ENCODE measurements around the gene HSH2D.

HSH2D gene

DNA sequence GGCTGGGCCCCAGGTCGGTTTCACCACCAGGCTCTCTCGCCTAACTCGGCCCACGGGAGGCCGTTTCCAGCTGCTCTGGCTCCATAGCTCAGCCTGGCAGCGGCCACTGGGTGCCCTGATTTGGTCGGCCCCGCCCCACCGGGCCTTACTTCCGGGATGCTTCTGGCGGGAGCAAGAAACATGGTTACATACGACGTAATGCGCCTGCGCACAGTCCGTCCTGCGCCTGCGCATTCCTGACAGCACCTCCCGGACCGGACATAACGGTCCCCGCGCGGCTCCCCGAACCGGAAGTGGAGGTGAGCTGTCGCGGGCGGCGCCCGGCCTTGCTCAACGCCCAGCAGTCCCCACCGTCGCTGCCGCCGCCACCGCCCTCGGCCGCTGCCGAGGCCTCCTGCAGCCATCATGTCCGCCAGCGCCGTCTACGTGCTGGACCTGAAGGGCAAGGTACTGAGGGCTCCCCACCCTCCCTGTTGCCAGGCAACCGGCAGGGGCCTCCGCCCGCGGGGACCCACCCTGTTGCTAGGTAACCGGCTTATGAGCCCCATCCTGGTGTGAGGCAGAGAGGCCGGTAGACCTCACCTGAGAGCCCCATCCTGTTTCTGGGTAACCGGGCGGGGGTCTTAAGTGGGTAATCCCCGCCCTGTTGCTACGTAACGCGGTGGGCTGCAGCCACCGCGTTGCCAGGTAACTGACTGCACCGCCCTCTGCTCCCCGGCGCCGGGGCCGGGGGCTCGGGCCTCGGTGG is 54.3 kb downstream of the HSH2D start, which contains the start of gene AP1M1:
Gene AP1M1, plus strand, starts transcription at position 290 of the 748 bp plus-strand sequence. Its CDS starts 116 bp downstream, at position 406.
- peak; percentile 99 for DNase-seq (ENCODE audit: low spot score)

DNA sequence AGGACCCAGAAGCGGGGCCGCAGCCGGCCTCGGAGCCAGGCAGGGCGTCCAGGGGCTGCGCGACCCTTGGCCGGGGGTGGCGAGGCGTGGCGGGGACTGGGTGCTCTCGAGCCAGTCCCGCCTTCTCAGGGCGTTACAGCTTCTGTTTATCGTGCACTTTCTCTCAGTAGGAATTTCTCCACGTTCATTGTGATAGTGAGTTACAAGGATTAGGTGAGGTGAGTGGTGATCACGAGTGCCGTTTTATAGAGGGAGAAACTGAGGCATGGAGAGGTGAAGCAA is 54.8 kb downstream of the HSH2D start:
- DNase-seq (ENCODE audit: low spot score), result no peak

DNA sequence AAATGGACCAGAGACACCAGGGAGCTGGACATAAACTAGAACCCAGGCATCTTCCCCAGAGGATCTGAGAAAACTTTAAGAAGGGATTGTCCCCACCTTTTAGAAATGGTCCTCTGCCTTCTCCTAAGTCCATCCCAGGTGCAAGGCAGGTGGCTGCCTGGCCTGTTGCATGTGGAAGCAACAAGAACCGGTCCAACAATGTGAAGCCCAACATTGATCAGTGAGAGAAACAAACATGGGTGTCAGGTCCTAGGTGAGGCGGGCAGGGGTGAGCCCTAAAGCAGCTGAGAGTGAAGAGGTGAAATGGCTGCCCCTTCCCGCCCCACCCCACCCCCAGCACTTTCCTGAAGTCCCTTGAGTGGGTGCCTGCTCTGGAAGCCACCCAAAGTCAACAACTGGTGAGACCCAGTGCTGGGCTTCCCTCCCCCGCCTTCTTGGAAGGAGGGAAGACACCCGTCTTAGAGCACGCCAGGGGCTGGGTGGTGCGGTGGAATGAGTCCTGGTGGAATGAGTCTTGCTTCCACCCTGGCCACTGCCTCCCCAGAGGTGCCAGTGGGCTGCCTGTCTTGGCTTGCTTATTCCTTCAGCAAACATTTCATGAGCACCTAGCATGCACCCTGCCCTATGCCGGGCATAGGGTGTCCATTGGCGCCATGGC is 55.9 kb downstream of the HSH2D start:
- no peak for DNase-seq (ENCODE audit: low spot score)

DNA sequence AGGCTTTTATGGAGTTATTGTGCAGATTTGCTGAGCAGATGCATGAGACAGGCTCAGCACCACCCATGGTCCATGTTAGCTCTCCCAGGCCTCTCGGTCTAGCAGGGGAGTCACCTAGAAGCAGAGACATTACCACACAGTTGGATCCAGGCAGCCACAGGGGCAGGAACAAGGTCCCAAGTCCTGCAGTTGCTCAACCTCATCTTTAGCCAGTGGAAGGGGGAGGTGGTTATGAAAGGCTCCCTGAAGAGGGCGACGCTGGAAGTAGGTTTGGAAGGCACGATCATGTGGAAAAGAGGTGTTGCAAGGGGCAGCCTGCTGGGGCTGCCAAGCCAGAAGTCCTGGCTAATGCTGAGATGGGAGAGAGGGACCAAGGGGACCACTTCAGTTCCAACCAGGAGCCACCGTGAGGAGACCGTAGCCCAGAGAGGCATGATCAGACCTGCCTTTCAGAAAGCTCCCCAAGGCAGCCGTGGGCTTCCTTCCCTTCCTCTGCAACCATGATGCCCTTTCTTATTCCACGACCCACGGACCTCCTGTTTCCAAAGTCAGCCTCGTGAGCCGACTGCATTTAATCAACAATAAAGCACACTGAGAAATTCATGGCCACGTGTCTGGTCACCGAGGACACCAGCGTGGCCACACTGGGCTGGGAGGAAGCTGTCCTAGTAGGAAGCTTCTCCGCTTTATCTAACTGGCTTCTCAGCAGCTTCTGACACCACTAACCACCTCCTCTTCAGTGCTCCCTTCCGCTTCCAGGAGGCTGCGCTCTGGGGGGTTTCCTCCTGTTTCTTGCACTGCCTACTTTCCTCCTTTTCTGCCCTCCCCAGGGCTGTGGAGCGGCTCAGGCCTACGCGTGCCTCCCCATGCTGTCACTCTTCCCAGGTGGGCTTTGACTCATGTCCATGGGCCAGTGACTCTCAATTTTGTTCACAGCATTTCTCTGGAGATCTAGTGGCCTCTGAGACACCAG is 56.8 kb downstream of the HSH2D start:
- DNase-seq (ENCODE audit: low spot score), result peak; percentile 34

DNA sequence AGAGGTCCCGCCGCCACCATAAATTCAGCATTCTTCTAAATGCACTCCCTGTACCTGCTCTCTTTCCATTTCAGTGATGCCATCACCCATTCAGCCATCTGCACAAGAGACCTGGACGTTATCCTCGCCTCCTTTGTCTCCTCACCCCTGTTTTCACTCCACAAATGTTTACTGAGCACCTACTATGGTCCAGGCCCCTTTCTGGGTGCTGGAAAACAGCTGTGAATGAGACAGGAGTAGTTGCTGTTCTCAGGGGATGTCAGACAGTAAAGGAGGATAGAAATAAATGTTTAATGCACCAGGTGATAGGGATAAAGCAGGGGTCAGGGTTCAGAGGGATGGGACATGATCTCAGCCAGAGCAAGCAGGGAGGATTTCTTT is 57.5 kb downstream of the HSH2D start:
- no peak for DNase-seq (ENCODE audit: low spot score)

DNA sequence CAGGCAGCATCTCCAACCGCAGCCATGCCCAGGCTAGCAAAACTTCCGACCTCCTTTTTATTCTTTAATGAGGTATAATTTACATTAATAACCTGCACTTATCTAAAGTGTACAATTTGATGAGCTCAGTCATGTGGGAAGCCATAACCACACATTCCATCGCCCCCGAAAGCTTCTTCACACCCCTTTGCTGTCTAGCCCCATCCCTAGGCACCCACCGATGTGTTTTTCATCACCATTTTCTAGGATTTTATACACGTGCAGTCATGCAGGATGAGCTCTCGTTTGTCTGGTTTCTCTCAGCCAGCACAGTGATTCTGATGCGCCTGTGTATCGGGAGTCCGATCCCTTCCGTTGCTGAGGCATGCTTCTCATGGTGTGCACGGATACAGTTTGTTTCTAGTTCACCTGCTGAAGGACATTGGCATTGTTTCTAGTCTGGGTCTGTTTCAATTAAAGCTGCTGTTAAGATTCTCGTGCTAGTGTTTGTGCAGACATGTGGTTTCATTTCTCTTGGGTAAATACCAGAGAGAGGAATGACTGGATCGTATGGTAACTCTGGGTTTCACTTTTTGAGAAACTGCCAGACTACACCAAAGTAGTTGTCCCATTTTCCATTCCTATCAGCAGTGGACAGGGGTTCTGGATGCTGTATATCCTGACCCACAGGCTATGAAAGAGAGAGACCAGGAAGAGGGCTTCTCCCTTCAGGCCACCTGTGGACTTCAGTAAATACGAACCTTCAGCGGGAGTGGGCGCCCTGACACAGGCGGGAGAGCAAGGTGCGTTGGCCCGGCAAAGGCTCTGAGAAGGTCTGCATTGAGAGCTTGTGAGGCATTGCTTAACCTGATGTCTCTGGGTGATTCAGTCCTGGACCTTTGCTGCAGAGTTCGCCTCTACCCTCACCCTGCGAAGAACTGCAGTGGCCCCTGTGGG is 59.1 kb downstream of the HSH2D start:
- DNase-seq (ENCODE audit: low spot score), result no peak

DNA sequence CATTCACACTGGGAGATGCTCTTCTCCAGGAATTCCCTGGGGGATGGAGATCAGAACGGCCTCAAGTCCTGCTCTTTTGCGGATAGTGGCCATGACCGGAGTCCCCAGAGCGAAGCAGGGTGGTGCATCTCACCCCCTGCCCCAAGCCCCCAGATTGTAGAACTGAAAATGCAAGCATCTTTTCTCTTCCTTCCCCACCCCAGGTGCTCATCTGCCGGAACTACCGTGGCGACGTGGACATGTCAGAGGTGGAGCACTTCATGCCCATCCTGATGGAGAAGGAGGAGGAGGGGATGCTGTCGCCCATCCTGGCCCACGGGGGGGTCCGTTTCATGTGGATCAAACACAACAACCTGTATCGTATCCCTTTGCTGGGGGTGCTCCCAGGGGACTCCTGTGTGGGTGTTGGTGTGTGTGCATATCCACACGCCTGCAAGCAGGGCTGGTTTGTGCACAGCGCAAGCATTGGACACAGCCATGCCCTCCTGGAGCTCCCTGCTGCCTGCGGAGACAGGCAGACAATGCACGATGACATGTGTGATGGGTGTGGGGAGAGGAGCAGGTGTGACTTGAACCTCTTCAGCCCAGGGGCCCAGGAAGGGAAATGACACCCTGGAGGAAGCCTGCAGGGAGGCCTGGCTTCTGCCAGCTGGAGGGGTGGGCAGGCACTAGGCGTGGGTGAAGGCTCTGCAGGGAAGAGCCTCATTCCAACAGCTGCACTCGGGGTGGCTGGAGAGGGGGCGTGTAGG is 59.9 kb downstream of the HSH2D start:
- DNase-seq (ENCODE audit: low spot score), result no peak

DNA sequence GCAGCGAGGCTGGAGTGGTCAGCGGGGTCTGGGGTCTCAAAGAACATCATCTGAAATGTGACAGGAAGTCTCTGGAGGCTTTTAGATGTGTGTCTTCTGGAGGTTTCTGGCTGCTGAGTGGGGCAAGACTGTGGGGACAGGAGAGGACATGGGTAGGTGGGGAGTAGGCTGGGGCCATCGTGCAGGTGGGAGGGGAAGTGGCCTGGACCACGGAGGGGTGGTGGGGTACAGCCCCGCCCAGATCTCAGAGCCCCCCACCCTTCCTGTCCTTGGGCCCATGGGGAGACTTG is 60.5 kb downstream of the HSH2D start:
- no peak for DNase-seq (ENCODE audit: low spot score)

DNA sequence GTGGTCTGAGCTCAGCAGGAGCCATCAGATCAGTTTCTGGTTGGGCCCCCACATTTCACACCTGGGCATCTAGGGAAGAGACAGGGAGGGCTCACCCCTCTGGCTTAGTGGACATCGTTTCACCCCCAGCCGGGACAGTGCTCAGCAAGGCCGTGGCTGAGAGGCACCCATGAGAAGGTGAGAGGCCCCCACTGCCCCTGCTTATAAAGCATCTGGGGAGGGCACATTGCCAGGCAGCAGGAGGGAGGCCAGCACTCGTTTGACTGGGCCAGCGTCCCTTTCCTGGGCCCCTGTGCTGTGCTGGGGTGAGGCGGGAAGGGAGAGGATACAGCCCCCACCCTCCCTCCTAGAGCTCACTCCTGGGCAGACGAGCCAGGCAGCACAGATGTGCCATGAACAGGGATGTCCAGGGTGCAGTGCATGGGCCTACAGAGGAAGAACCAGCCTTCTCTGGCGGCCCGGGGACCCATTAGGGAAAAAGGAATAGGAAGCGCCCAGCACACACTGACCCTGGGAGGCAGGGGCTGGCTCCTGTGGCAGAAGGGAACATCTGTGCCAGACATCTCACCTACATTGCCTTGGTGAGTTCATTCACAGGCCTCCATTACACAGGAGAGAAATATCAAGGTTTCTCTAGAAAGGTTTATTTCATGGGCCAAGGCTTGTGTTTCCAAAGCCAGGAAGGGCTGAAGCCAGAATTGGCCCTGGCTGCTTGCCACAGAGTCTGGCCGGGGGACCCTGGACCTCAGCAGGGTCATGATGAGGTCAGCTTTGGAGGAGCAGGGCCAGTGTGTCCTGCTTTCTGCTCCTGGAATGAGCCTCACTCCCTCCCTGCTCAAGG is 61.9 kb downstream of the HSH2D start:
- no peak for DNase-seq (ENCODE audit: low spot score)

DNA sequence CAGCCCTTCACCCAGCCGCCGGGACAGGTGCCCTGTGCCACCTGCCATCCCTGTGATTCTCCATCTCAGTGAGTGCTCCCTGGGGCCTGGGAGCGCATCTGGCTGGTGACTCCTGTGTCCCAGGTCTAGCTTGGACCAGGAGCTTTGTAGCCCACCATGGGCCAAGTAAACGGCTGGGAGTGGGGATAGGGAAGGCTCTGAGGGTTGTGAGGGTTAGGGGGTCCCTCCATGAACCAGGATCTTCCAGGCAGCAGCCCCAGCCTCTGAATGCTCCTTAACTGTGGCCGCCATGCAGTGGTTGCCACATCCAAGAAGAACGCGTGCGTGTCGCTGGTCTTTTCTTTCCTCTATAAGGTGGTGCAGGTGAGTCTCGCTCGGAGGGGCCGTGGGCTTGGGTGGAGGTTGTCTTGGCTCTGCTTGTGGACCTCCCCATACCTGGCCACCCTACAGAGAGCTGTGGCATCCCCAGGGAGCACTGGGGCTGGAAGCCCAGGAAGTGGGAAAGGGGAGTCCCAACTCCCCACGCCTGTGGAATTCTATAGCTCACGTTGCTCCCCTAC is 62.6 kb downstream of the HSH2D start:
- DNase-seq (ENCODE audit: low spot score), result no peak

DNA sequence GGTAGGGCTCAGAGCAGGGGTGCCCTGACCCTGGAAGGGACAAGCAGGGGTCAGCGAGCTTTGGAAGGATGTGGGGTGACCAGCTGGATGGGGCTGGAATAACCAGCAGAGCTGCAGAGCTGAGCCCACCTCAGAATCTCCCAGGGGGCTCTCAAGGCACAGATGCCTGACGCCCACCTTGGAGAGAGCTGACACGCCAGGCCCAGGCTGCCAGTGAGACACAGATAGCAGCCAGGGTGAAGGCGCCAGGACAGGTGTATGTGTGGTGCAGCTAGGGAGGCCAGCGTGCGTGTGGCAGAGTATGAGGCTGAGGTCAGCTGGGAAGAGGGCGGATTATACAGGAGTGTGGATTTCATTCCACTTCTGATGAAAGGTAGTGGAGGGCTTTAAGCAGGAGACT is 63.2 kb downstream of the HSH2D start:
- no peak for DNase-seq (ENCODE audit: low spot score)

DNA sequence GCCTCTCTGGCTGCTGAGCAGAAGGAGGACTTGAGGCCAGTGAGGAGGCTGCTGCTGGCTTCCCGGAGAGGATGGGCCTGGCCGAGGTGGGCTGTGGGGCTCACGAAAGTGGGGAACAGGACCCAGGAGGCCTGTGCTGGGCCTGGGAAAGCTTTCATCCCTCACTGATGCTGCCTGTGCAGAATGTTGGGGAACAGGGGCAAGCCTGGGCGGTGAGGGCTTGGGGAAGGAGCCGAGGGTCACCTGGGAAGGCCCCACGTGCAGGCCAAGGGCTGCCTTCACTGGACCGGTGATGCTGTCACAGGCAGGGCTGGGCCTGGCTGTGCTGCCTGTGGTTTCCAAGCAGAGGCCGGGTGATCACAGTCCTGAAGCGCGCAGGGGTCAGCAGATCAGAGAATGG is 63.6 kb downstream of the HSH2D start:
- no peak for DNase-seq (ENCODE audit: low spot score)

DNA sequence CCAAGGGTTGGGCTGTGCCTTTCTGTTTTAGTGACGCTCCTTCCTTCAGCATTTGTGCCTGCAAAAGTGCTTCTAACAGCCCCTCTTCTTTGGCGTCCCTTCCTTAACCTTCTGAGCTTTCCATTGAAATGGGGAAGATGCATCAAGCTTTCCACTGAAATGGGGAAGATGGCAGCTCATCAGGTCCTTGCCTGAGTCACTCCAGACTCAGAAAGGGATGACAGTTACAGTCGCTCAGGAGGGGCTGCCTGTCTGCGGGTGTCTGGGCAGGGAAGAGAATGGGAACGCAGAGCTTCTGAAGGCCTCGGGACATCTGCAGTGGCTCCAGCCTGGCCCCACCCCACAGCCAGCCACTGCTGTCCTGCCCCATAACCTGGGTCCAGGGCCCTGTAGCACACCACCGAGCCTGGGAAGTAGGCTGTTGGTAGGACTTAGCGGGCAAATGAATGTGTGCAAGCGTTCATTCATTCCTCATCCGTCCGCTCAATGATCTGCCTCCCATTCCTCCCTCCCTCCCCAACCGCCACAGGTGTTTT is 64.1 kb downstream of the HSH2D start:
- no peak for DNase-seq (ENCODE audit: low spot score)
